Activated T-cell treated with anti-CD3 and anti-CD28 coated beads, Interleukin-2, amount 50 U/mL, for 48 hours (primary cell): ENCODE data around the gene CYB561D1.

Experiments
- DNase-seq, 2 experiments: peaks; one replicate each; pipeline ENCODE4 v3.0.0-alpha.2; 2020

Gene CYB561D1

DNA sequence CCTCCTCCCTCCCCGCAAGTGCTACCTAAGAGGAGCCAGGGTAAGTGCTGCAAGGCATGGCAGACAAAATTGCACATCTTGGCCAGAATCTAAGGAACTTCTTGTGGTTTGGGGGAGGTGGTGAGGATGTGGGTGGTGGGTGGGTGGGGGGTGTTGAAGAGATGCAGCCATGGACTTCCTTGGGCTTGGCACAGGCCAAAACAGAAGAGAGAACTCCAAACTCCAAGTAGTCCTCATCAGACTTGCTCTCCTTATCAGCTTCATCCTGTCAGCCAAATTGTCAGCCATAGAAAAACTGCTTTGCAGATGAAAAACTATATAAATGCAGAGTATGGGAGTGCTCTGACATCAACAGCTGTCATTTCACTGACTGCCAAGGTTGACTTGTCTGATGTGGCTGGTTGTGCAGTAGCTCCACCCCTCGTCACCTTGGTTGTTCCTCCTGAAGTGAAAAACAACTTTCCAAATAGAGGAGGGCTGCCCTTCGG lies 8.5 kb downstream of the CYB561D1 start:
- DNase-seq: peak in 1 of 2 experiments; percentile 37

DNA sequence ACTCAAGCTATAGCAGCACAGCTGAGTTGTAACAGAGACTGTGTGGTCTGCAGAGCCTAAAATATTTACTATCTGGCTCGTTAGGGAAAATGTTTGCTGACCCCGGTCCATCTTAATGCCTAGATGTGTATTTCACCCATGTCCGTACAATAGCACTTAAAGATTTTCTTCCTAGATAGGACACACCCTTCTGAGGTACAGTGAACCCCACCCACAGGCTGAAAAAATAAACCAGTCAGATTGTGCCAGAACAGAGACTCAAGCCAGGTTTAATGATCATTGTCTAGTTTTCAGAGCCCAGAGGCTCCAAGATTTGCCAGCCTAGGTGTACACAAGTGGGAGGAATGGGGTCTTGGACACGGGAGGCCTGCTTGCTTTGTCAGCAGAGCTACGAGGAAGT lies 10.0 kb downstream of the CYB561D1 start:
- peak in 1 of 2 experiments; percentile 23 for DNase-seq

DNA sequence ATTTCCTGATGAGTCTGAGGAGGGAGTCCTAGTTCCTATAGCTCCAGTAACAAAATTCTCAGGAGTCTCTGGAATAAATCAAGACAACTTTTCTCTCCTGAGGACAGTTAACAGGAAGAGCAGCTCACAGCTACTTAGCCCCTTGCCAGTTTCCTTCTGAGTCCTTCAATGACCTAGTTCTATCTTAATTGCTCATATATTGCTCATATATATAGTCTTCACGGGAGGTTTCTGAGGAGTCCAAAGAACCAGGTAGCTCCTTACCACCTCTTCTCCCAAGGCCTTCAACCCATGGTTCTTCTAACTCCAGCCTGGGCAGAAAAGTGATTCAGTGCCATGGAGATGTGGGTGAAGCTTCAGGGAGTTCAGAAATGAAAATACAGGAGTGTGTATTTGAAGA lies 11.1 kb downstream of the CYB561D1 start:
- peak in 1 of 2 experiments; percentile 17 for DNase-seq

DNA sequence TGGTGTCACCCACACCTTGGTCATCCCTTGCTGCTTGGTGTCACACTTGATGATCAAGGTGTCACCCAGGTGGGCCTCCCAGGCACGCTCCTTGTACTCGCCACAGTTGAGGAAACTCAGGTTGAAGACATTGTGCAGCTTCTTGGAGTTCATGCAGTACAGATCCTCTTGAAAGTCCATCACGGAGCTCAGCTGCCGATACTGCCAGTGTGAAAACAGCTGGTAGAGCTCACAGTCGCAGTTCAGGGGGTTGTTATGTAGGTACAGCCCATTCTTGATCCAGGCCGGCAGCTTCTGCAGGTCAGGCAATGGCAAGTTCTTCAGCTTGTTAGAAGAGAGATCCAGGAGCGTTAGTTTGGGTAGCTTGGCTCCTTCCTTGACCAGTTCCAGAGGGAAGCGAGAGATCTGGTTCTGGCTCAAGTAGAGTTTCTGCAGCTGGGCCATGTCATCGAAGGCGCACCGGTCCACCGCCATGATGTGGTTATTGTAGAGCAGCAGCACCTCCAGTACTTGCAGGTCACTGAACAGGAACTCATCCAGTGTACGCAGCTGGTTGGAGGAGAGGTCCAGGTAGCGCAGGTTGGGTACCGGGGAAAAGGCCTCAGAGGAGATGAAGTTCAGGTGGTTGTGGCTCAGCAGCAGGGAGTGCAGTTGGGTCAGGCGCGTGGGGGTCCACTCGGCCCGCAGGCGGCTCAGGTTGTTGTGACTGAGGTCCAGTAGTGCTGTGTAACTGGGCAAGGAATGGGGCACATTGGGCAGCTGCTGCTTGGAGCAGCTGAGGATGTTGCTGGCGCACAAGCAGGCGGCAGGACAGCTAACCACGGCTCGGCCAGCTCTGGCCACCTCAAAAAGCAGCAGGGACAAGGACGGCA lies 14.3 kb downstream of the CYB561D1 start:
- peak in 1 of 2 experiments; percentile 17 for DNase-seq

DNA sequence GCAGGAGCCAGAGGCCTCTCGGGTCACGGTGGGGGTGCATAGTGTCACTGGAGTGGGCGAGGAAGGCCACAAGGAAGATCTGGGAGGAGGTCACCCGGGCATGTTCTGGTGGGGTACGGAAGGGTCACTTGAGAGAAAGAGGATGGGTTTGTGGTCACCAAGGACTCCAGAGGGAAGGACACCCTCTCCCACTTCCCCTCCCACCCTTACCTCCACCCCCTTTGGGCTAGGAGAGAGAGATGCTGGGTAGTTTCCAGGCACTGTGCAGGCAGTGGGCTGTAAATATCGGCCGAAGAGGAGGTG lies 14.9 kb downstream of the CYB561D1 start:
- no peak for DNase-seq

DNA sequence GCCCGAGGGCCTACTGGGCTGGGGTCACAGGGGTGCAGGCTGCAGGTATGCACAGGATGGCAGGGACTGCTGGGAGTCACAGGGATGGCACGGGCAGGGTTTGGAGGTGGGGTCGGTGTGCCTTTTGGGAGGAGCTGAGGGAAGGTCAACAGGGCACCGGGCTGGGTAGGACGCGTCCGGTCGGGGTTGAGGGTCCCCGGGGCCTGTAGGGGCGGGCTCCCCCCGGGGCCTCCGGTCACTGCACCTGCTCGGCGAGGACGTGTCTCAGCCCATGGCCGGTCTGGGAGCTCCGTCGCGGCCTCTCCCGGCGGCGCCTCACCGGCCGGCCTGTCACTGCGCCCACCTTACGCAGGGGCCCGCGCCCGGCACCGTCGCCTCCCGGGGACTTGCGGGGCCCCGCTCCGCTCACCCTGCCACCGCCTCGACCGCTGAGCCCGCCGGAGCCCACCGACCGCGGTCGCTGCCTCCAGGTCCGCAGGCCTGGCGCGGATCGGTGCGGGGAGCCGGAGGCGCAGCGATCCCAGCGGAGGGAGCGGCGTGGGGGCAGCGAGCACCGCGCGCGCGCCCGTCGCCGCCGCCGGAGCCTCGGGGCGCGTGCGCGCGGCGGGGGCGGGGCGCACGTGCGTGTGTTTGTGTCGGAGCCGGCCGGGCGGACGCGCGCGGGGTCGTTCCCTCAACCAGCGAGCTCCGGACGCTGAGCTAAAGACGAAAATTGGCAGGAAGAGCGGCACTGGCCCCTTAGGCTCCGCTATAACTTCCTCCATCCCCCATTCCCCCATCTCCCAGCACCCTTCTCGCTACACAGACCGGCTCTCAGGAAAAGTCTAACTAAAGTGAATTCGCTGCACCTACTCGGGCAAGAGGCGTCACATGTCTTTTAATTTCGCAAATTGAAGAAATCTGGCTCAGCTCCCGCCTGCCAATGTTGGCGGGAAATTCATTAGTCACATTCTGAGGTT lies 15.6 kb downstream of the CYB561D1 start, which contains the start of gene AMIGO1:
Gene AMIGO1 (minus strand): TSS at position 552 of the 959 bp plus-strand sequence. CDS start 815 bp downstream, outside the sequence.
- peak; percentile 68 to 78 for DNase-seq

DNA sequence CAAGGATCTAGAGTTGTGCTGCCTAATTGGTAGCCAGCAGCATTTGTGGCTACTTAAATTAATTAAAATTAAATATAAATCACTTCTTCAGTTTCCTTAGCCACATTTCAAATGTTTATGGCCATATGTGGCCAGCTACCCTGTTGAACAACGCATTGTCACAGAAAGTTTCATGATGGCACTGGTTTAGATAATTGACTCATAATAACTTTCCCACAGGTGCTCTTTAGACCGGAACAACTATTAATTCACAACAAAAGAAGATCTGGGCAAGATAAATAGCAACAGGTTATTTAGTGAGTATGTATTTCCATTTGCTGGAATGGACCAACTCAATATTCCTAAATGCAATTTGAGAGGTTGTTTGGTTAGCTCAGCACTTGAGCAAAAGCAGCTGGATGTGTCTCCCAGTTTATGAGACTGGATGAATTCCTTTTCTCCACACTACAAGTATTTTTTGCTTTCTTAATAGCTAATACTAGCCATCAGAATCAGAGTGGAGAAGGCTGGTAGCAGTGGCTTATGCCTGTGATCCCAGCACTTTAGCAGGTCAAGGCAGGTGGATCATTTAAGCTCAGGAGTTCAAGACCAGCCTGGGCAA lies 19.3 kb downstream of the CYB561D1 start:
- no peak for DNase-seq

DNA sequence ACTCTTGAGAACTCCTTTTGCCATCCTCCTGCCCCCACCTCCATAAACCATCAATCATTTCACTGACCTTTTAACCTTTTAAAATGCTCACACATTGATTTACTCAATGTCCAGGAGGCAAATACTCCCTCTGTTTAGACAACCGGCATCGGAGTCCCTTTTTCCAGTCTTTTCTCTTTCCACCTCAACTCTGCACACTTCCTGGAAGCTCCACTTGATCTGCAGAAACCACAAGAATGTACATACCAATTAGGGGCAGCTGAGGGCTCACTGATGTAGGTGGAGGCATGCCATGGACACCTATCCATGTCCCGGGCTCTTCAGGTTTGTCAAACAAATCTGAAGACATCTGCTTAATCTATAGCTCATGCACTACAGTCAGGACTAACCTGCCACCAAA lies 21.0 kb downstream of the CYB561D1 start:
- DNase-seq: no peak

DNA sequence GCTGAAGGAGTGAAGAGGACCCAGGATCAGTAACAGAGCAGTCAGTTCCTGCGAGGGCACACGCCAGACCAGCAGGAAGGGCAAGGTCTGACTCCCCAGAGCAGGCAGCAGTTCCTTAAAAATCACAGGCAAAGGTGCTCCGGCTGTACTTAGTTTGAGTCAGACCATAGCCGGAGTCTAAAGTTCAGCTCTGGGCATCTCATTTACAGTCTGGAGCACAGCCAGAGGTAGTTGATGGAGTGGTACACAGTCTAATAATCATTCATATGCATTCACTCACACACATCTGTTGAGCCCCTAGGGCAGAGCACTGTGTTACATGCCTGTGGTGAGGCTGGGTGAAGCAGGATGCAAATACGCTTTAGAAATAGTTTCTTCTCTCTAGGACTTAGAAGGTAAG lies 23.0 kb downstream of the CYB561D1 start:
- no peak for DNase-seq

DNA sequence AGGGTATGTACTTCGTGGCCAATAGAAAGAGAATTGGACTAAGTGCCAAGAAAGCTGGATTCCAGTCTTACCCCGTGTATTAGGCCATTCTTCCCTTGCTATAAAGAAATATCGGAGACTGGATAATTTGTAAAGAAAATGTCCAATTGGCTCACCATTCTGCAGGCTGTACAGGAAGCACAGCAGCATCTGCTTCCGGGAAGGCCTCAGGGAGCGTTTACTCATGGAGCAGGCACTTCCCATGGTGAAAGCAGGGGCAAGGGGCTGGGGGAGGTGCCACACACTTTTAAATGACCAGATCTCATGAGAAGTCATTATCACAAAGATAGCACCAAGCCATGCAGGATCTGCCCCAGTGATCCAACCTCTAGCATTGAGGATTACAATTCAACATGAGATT lies 23.4 kb downstream of the CYB561D1 start:
- DNase-seq: no peak

DNA sequence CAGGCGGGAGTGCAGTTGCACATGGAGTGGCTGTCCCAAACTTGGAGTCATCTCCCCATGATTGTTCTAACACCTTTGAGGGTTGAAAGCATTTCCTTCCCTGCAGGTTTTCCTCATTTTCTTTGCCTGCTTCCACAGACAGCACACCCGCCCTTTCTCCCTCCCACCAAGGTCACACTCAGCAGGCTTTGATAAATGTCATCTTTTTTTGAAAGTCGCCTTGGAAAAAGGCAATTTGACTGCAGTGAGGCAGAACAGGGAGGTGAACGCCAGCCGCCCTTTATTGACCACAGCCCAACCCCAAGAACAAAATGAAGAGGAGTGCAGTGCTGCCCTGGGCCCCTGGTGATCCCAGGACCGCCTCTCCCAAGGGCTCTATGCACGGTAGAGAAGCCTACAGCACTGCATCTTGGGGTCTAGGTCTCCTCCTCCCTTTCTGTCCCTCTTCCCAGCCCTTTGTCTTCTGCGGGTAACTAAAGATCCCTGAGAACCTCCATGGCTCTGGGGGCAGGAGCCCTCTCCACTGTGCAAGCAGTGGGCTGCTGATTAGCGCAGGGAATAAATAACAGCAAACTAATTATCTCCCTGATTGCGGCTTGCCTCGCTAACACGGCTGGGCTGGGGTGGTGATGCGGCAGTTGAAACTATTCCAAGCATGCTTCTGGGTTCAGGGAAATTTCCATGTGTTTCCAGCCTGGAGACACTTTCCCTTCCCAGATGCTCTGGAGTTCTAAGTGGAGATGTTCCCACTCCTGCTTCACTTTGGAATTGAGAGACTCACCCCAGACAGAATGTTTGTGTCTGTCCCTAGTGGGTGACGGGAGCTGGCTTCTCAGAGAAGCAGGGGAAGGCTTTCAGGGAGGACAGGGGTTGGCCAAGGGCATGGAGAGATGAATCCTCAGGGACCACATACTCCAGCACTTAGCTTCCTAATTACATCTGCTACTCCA lies 27.4 kb downstream of the CYB561D1 start:
- DNase-seq: no peak

DNA sequence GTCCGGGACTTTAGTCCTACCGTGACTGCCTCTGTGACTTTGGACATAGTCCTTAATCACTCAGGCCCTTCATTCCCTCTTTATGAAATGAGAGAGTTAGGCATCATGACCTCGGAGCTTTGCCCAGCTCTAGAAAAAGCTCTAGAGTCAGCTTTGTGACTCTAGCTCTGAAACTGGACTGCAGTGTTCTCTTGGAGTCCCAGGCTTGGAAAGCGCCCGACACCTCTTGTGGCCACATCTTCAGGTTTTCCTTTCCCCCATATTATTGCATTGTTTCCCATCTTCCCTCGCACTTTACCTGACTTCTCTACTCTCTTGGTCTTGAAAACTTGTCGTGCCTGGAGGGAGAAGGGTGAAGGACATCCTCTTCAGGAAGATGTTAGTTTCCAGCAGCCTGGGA lies 28.1 kb downstream of the CYB561D1 start:
- DNase-seq: no peak

DNA sequence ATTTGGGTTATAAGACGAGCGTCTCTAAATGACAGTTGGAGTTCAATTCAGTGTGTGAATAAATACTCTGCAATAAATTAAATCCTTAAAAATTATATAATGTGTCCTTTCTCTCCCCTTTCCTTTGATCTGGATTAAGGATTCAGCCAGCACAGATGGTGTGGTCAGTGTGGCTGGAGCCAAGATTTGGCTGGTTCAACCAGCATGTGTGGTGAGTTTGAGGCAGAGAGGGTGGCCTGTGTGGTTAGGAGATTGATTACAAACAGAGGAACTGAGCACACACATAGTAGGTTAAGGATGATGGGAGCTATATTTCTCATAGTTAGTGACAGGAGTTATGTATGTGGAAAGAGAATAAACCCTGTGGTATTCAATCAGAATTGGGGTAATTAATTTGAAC lies 29.8 kb downstream of the CYB561D1 start:
- no peak for DNase-seq

DNA sequence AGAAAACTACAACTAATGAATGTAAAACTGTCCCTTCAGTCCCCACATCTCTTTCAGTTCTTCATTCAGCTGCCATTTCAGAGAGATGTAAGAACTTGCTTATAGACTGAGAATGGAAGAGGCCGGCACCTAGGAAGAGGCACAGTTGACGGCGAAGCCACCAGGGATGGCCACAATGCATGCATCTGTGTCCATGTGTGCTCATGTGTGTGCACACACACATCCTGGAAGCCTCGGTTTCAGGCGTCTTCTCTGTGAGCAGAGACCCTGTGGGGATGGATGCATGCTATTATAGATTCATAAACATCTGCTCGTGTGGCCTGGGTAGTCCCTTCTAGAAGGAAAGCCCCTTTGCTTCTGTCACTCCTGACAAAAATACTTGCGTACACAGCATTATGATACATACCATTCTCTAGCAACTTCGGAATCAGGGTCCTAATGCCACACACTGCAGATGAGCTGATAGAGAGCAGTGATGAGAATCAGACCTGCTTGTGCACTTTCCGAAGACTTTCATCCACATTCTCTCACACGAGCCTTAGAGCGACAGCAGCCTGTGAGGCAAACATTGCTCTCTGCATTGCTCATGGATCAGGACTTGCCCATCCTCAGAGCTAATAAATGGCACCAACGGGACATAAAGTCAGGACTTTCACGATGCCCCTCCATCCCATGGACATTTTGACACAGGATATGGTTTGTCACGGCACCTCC lies 33.4 kb downstream of the CYB561D1 start:
- DNase-seq: no peak

DNA sequence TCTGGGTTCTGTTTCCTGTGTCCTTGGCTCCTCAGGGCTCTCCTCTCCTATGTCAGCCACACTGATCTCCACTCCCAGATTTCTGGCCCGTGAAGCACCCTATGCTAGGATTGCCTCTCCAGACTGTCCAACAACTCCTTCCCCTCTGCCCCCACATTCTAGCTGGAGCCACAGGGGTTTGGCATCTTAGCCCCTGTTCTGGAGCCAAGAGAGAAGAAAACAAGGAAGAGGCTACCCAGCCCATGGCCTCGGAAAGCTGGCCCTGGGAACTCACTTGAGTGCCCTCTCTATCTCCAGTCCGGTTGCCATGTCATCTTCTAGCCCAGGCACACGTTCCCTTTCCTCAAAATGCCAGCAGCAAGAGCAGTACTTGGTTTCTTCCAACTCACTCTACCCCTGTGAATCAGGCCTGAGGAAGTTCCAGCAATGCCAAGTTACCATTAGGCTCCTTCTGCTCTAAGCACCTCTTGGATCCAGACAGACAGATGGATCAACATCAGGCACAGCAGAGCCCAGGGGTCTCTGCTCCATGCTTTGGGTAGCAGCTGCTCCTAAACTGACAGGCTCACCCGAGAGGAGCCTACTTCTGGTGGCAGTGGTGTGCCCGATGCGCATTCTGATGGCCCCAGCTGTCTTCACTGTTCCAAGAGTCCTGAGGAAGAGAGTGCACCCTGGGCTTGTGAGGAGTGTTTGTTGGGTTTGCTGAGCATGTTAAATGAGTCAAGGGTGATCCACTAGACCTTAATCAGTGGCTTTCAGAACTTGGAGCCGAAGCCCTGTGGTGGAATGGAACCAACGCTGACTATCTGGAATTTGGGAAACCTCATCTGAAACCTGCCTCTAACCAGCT lies 34.2 kb downstream of the CYB561D1 start:
- DNase-seq: no peak

DNA sequence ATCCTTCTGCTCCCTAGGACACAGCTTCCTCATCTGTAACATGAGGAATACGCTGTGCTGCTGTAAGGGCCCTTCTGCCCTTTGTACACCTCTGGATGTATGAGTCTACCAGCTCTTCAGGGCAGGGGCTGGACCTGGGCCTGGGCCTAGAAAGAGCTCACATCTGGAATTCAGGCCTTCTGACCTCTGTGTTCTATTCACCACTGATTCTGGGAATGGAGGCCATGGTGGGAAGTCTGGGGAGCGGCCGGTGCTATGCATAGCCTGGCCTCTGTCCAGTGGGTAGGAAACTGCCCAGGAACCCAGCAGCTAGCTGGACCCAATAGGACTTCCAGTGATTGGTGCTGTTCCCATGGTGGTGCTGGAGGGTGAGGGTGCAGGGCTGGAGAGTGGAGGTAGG lies 34.8 kb downstream of the CYB561D1 start:
- DNase-seq: no peak

DNA sequence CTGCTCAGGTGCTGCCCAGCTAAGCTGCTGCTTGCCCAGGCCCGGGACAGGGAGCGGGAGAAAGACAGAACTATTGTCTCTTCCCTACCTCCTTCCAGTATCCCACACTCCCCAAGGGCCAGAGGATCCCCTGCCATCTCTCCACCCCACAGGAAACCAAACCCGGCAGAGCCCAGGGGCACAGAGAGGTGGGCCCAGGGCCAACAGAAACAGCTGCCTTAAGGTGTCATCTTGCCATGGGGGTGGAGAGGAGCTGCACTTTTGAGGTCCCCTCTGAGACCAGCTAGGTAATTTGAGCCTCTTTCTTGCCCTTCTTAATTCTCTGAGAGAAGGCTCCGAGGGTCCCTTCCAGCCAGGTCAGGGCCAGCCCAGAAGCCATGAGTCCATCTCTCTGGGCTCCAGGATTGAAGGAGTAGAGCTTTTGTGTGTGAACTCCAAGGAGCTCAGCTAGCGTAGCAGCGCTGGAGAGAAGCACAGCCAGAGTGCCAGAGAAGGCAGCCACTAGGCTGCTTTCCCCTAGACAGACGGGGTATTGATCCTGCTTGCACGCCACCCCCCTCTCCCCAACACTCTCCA lies 36.1 kb downstream of the CYB561D1 start:
- peak in 1 of 2 experiments; percentile 16 for DNase-seq

DNA sequence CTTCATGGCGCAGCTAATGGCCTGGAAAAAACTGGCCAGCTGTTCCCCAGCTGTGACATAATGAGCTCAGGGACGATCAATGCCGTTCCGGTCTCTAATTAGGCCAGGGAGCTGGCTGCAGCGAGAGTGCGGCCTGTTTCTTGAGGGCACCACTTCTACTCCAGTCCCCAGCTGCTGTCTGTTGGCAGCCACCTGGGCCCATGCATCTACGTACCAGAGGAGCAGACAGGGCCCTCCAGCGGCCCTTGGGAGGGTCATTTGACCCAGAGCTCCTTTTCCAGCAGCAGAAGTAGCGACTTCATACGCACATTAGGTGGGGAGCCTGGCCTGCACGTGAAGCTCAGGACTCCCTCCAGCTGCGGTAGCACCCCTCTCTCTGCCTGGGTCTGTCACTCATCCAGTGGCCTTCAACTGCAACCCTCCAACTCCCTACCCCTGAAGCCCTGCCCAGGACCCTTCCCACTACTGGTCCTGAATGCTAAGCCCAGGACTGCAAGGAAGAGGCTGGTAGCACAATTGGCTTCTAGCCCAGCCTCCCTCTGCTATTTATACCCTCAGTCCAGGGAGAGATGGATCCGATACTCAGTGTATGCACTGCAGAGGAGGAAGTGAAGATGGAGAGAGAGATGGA lies 36.7 kb downstream of the CYB561D1 start:
- DNase-seq: peak in 1 of 2 experiments; percentile 19

DNA sequence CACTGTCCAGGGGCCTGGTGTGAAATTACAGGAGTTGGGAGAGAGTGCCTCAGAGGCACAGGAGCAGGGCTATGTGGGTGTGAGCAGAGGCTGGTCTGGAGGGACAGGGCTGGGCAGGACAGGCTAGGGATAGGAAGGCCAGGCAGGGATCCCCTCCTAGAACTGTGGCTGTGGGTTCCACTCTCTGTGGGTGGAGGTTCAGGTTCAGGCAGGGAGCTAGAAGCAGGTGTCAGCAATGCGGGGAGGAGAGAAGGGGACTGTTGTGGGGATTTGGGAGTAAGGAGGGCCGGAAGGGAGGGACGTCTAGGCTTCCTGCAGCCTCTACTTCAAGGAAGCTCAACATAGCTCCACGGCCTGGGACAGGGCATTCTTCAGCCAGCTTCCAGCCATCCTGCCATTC lies 37.5 kb downstream of the CYB561D1 start:
- no peak for DNase-seq
